H1 (cell line): Measurements from ENCODE around the gene DDT. TPM values are rescaled to one million over a fixed set of nuclear protein-coding genes. Genes with fewer than 3 reads are reported as not detected.

Experiments
- CTCF ChIA-PET: fragments of 300-600 bp; sonication (Branson Sonifier 250); formaldehyde crosslinking; loops from one replicate; lab custom pipeline; 2021; ENCODE audit not compliant: partially characterized antibody; lab: Charles Lee
- POLR2A ChIA-PET: fragments of 300-600 bp; sonication (Branson Sonifier 250); formaldehyde crosslinking; loops from one replicate; lab custom pipeline; 2021; ENCODE audit warnings: inconsistent platforms; ENCODE audit not compliant: partially characterized antibody; lab: Charles Lee
- DNase-seq, 2 experiments: peaks; one replicate each; pipeline versions ENCODE4 v3.0.0 to v3.0.0-alpha.2; 2010 to 2022; ENCODE audit warnings: low spot score in 2 of 2, low read depth in 1 of 2, mixed read lengths in 1 of 2
- FAIRE-seq: peaks from 2 replicates; lab custom pipeline; 2011; peaks lifted over from hg19 to GRCh38; lab: Jason Lieb, UNC
- H2AFZ ChIP-seq: 2 replicates; pipeline ENCODE4 v1.8.1; 2012; ENCODE audit warnings: low read length, inconsistent platforms
- H2AK5ac ChIP-seq: 2 replicates; pipeline ENCODE4 v1.6.1; 2013; ENCODE audit warnings: low read depth, low read length
- H2BK120ac ChIP-seq: replicated peaks from 2 replicates; pipeline ENCODE3; 2013; ENCODE audit warnings: low read depth, low read length, inconsistent platforms
- H2BK12ac ChIP-seq: 2 replicates; pipeline ENCODE4 v1.6.1; 2013; ENCODE audit warnings: low read depth, low read length
- H2BK15ac ChIP-seq: 2 replicates; pipeline ENCODE4 v1.6.1; 2013; ENCODE audit warnings: low read length
- H2BK20ac ChIP-seq: 2 replicates; pipeline ENCODE4 v1.6.1; 2013; ENCODE audit warnings: low read length
- H2BK5ac ChIP-seq: 2 replicates; pipeline ENCODE4 v1.6.1; 2013; ENCODE audit warnings: low read depth, low read length
- H3K14ac ChIP-seq: 2 replicates; pipeline ENCODE4 v1.6.1; 2013; ENCODE audit warnings: inconsistent platforms; ENCODE audit not compliant: insufficient read length
- H3K18ac ChIP-seq: 2 replicates; pipeline ENCODE4 v1.6.1; 2013; ENCODE audit warnings: low read length; ENCODE audit errors: extremely low read depth
- H3K23ac ChIP-seq: 2 replicates; pipeline ENCODE4 v1.6.1; 2013; ENCODE audit warnings: inconsistent platforms; ENCODE audit not compliant: insufficient read length
- H3K23me2 ChIP-seq: 2 replicates; pipeline ENCODE4 v1.6.1; 2013; ENCODE audit warnings: low read depth, low read length
- H3K27ac ChIP-seq: 2 replicates; pipeline ENCODE4 v1.6.1; 2011; ENCODE audit warnings: low read depth, low read length, inconsistent platforms
- H3K27me3 ChIP-seq, 4 experiments: replicated peaks in 1 of 4; 1 replicate in 1 of 4; 2 replicates in 3 of 4; pipeline versions ENCODE4 v1.6.1 to v1.8.1; 2011 to 2013; ENCODE audit warnings: low read length in 3 of 4, mild to moderate bottlenecking in 3 of 4, inconsistent platforms in 2 of 4, mixed read lengths in 2 of 4, moderate library complexity in 1 of 4; ENCODE audit not compliant: control insufficient read depth in 3 of 4, insufficient read depth in 3 of 4; ENCODE audit errors: extremely low read depth in 1 of 4
- H3K36me3 ChIP-seq, 4 experiments: 2 replicates each; pipeline versions ENCODE4 v1.6.1 to v1.8.1; 2011 to 2013; ENCODE audit warnings: mild to moderate bottlenecking in 4 of 4, low read length in 3 of 4, moderate library complexity in 2 of 4, control low read depth in 1 of 4, inconsistent platforms in 1 of 4; ENCODE audit not compliant: insufficient read depth in 4 of 4, control insufficient read depth in 2 of 4
- H3K4ac ChIP-seq: replicated peaks from 2 replicates; pipeline ENCODE3; 2013; ENCODE audit warnings: low read length, low read depth, mixed read lengths, inconsistent platforms; ENCODE audit not compliant: insufficient read length
- H3K4me1 ChIP-seq, 4 experiments: replicated peaks in 1 of 4; 1 replicate in 1 of 4; 2 replicates in 3 of 4; pipeline versions ENCODE4 v1.6.1 to v1.8.1; 2011 to 2013; ENCODE audit warnings: low read length in 3 of 4, inconsistent platforms in 2 of 4, mixed read lengths in 1 of 4; ENCODE audit not compliant: insufficient read depth in 4 of 4, control insufficient read depth in 3 of 4
- H3K4me2 ChIP-seq, 2 experiments: 2 replicates each; pipeline versions ENCODE4 v1.6.1 to v1.8.1; 2011 to 2013; ENCODE audit warnings: low read depth in 2 of 2, low read length in 2 of 2, control low read depth in 1 of 2, inconsistent platforms in 1 of 2, mild to moderate bottlenecking in 1 of 2; ENCODE audit not compliant: insufficient read depth in 1 of 2
- H3K4me3 ChIP-seq, 4 experiments: fragments of 200-600, 300-600 bp in 1 of 4; sonication (generic), shearing (Covaris generic), sonication (Bioruptor Twin) in 1 of 4; 2 replicates each; pipeline versions ENCODE4 v1.5.1 to v1.8.1; 2011 to 2016; ENCODE audit warnings: low read length in 4 of 4, low read depth in 3 of 4, control low read depth in 2 of 4, inconsistent platforms in 2 of 4, mild to moderate bottlenecking in 2 of 4, mixed read lengths in 1 of 4, moderate library complexity in 1 of 4; ENCODE audit not compliant: insufficient read depth in 2 of 4; ENCODE audit errors: extremely low read depth in 1 of 4
- H3K56ac ChIP-seq: replicated peaks from 2 replicates; pipeline ENCODE3; 2013; ENCODE audit warnings: low read depth, mild to moderate bottlenecking, mixed read lengths, low read length, inconsistent platforms; ENCODE audit not compliant: insufficient read length
- H3K79me1 ChIP-seq: 2 replicates; pipeline ENCODE4 v1.6.1; 2013; ENCODE audit warnings: low read depth, low read length, control low read depth
- H3K79me2 ChIP-seq, 2 experiments: 2 replicates each; pipeline versions ENCODE4 v1.6.1 to v1.8.1; 2012 to 2013; ENCODE audit warnings: low read length in 2 of 2, mild to moderate bottlenecking in 2 of 2, inconsistent platforms in 1 of 2; ENCODE audit not compliant: insufficient read depth in 2 of 2, control insufficient read depth in 1 of 2
- H3K9ac ChIP-seq, 4 experiments: replicated peaks in 1 of 4; 1 replicate in 1 of 4; 2 replicates in 3 of 4; pipeline versions ENCODE4 v1.6.1 to v1.8.1; 2011 to 2013; ENCODE audit warnings: low read depth in 3 of 4, low read length in 3 of 4, control low read depth in 2 of 4, mild to moderate bottlenecking in 2 of 4, moderate library complexity in 2 of 4, inconsistent platforms in 1 of 4; ENCODE audit errors: extremely low read depth in 1 of 4
- H3K9me3 ChIP-seq, 2 experiments: 2 replicates each; pipeline versions ENCODE4 v1.6.1 to v1.8.1; 2012 to 2013; ENCODE audit warnings: mild to moderate bottlenecking in 2 of 2, moderate library complexity in 2 of 2, control low read depth in 1 of 2, inconsistent platforms in 1 of 2, low read depth in 1 of 2, low read length in 1 of 2, mixed read lengths in 1 of 2; ENCODE audit not compliant: insufficient read depth in 2 of 2
- H4K20me1 ChIP-seq, 2 experiments: replicated peaks in 1 of 2; 2 replicates each; pipeline versions ENCODE3 to v1.8.1; 2011 to 2013; ENCODE audit warnings: inconsistent platforms in 2 of 2, low read length in 2 of 2, mild to moderate bottlenecking in 1 of 2; ENCODE audit not compliant: insufficient read depth in 2 of 2, control insufficient read depth in 1 of 2
- H4K5ac ChIP-seq: 2 replicates; pipeline ENCODE4 v1.6.1; 2013; ENCODE audit warnings: low read length, low read depth, mixed read lengths, inconsistent platforms; ENCODE audit not compliant: insufficient read length
- H4K8ac ChIP-seq: 2 replicates; pipeline ENCODE4 v1.8.0; 2013; ENCODE audit warnings: mild to moderate bottlenecking, moderate library complexity, low read length, inconsistent platforms; ENCODE audit not compliant: insufficient read depth; ENCODE audit errors: extremely low read depth
- H4K91ac ChIP-seq: replicated peaks from 2 replicates; pipeline ENCODE3; 2013; ENCODE audit warnings: low read length, mixed read lengths, inconsistent platforms; ENCODE audit not compliant: insufficient read length
- ATF2 ChIP-seq: IDR thresholded peaks from 2 replicates; pipeline ENCODE4 v1.6.1; 2012; ENCODE audit warnings: low read length, inconsistent platforms
- JUND ChIP-seq: IDR thresholded peaks from 2 replicates; pipeline ENCODE4 v1.6.1; 2011; ENCODE audit warnings: mild to moderate bottlenecking, improper control_type of control experiment, low read length
- RFX5 ChIP-seq: IDR thresholded peaks from 2 replicates; pipeline ENCODE4 v1.6.1; 2011; ENCODE audit warnings: low read depth, low read length, improper control_type of control experiment, borderline replicate concordance
- TBP ChIP-seq: IDR thresholded peaks from 2 replicates; pipeline ENCODE4 v1.6.1; 2011; ENCODE audit warnings: low read depth, low read length, improper control_type of control experiment
- TEAD4 ChIP-seq: IDR thresholded peaks from 2 replicates; pipeline ENCODE4 v1.6.1; 2012; ENCODE audit warnings: low read depth, low read length, inconsistent platforms, mixed read lengths
- WGBS, 2 experiments: shearing (Covaris generic) in 1 of 2; methylation state at CpG; one replicate each; pipeline versions ENCODE4 v1.1.6 to v1.1.7; 2013 to 2015; ENCODE audit warnings: low lambda C conversion rate in 2 of 2, mixed read lengths in 2 of 2, inconsistent platforms in 1 of 2, low coverage in 1 of 2, missing lambda C conversion rate in 1 of 2; ENCODE audit not compliant: insufficient replicate concordance in 2 of 2, insufficient coverage in 1 of 2, insufficient read length in 1 of 2; ENCODE audit errors: extremely low coverage in 1 of 2, missing lambda C conversion rate in 1 of 2; 5-methylcytosine and 5-hydroxymethylcytosine counted together
- polyA plus RNA-seq, 7 experiments: library from polyadenylated mRNA; depleted of rRNA in 3 of 7; stranded (reverse) in 5 of 7; unstranded in 2 of 7; fragments of >200 nt in 5 of 7; fragments of 200-250 nt in 2 of 7; gene quantifications; 1 replicate in 5 of 7; 2 replicates in 1 of 7; 4 replicates in 1 of 7; pipeline versions ENCODE4 v1.2.1 to v1.2.3, GENCODE V29; 2011 to 2013; ENCODE audit warnings: missing spikeins in 2 of 7, mixed read lengths in 2 of 7
- total RNA-seq: library from RNA; stranded (reverse); fragmentation: NEBNext Ultra II Directional; extraction: Animal tissue kit (Norgen Biotek cat#: 25700); gene quantifications from 2 replicates; pipeline ENCODE4 v1.2.1, GENCODE V29; 2021

Gene DDT
- total and polyA plus RNA-seq, 2 of the 8 experiments (the other 6 are each of a cell fraction or from before 2014, with no cell fraction given), result 106 to 341 TPM

- Histone ChIP-seq H4K8ac (no peak overlapping the region), H4K5ac (no peak overlapping the region), H4K91ac (peak overlapping the region; percentile 4)
Measured at GRCh38 chr22:24006207-24006913, 32.1 kb upstream of the DDT start.

More at GRCh38 chr22:24006207-24006913, 32.1 kb upstream of the DDT start:
- peaks cover 3% of the 10 kb centered on the region; the same call in 1 of the 2 replicates for H3K23me2 ChIP-seq
- POLR2A ChIA-PET, result no interaction called here
- no peaks in the 10 kb centered on the region for H3K9me3 ChIP-seq
- H2AK5ac ChIP-seq, result 0 out of 2 replicates have a peak overlapping the region, but pooled peaks have one; percentile 1
- no peak for DNase-seq
- H3K4ac ChIP-seq, result no peak overlapping the region
- no peak overlapping the region for H3K4me3 ChIP-seq
- no peak overlapping the region for H2AFZ ChIP-seq
- no peak overlapping the region for H3K9ac ChIP-seq
- no peaks in the 10 kb centered on the region for H3K79me1 ChIP-seq
- no peak overlapping the region for H3K23ac ChIP-seq
- no peaks in the 10 kb centered on the region for H4K20me1 ChIP-seq
- H3K27me3 ChIP-seq, result peaks cover 0 to 3% (median 0%) of the 10 kb centered on the region in 4 experiments; a peak in 3 of 7 replicates
- FAIRE-seq, result no peak
- peaks cover 0 to under 1% (median 0%) of the 10 kb centered on the region in 4 experiments; a peak in 3 of 7 replicates for H3K4me1 ChIP-seq
- TF ChIP-seq JUND (no peak), TEAD4 (no peak), ATF2 (no peak), RFX5 (no peak), TBP (no peak)
- H3K27ac ChIP-seq, result no peak overlapping the region
- no peak overlapping the region for H2BK120ac ChIP-seq
- H2BK15ac ChIP-seq, result 0 out of 2 replicates have a peak overlapping the region, but pooled peaks have one; percentile 76
- CTCF ChIA-PET, result interaction anchor here (0.8 to 1.2 kb wide), 3 partner anchors 9 to 50 kb away, joined by 3 read pairs; no protein-coding TSS in a partner anchor
- 79% methylated on average over 10 of the region's 10 CpGs; no CpG with 5 or more reads in 1 of the 2 experiments for WGBS, 2 experiments
- H3K56ac ChIP-seq, result no peak overlapping the region
- H3K4me2 ChIP-seq, result no peak overlapping the region
- no peaks in the 10 kb centered on the region for H3K79me2 ChIP-seq
- H2BK20ac ChIP-seq, result 0 out of 2 replicates have a peak overlapping the region, but pooled peaks have one; percentile 25
- H3K14ac ChIP-seq, result no peak overlapping the region
- no peaks in the 10 kb centered on the region for H3K36me3 ChIP-seq
- no peak overlapping the region for H2BK12ac ChIP-seq
- H2BK5ac ChIP-seq, result no peak overlapping the region
- no peak overlapping the region for H3K18ac ChIP-seq
